IPS DF 6.9 (cell line): Measurements from ENCODE around the gene MSH2.

Experiments
- DNase-seq: peaks from one replicate; pipeline ENCODE4 v3.0.0-alpha.2; 2013; ENCODE audit warnings: low read depth, low spot score
- H3K27ac ChIP-seq: one replicate; pipeline ENCODE4 v1.5.1; 2013; ENCODE audit warnings: low read length, control low read depth
- H3K27me3 ChIP-seq: 2 replicates; pipeline ENCODE4 v1.6.1; 2013; ENCODE audit warnings: mild to moderate bottlenecking, low read length; ENCODE audit not compliant: control insufficient read depth, insufficient read depth
- H3K36me3 ChIP-seq: 2 replicates; pipeline ENCODE4 v1.6.1; 2013; ENCODE audit warnings: low read length; ENCODE audit not compliant: control insufficient read depth, insufficient read depth
- H3K4me1 ChIP-seq: 2 replicates; pipeline ENCODE4 v1.6.1; 2013; ENCODE audit warnings: low read length; ENCODE audit not compliant: control insufficient read depth, insufficient read depth
- H3K4me3 ChIP-seq: 2 replicates; pipeline ENCODE4 v1.5.1; 2013; ENCODE audit warnings: mild to moderate bottlenecking, low read length
- H3K9me3 ChIP-seq: 2 replicates; pipeline ENCODE4 v1.6.1; 2013; ENCODE audit warnings: low read length, inconsistent platforms; ENCODE audit not compliant: control insufficient read depth, insufficient read depth
- WGBS: extraction: QIAGEN DNeasy Blood & Tissue Kit; methylation state at CpG from one replicate; pipeline ENCODE4 v1.1.7; 2013; ENCODE audit warnings: mixed read lengths, missing lambda C conversion rate; ENCODE audit not compliant: insufficient read length, insufficient coverage; 5-methylcytosine and 5-hydroxymethylcytosine counted together

Gene MSH2

GRCh38 chr2:47516360-47517104 lies 113.6 kb downstream of the MSH2 start:
- H3K27ac ChIP-seq = no peak overlapping the region
- DNase-seq = no peak
- H3K9me3 ChIP-seq = no peaks in the 10 kb centered on the region
- H3K4me1 ChIP-seq = peaks cover 6% of the 10 kb centered on the region
- H3K27me3 ChIP-seq = no peaks in the 10 kb centered on the region
- H3K4me3 ChIP-seq = no peak overlapping the region
- no CpG with 5 or more reads among the region's 7 CpGs for WGBS
- H3K36me3 ChIP-seq = 0 out of 2 replicates have a peak, but pooled peaks cover 2% of the 10 kb centered on the region

- Histone ChIP-seq H3K27ac (no peak overlapping the region), H3K4me1 (peaks cover 7% of the 10 kb centered on the region), H3K27me3 (no peaks in the 10 kb centered on the region), H3K9me3 (no peaks in the 10 kb centered on the region), H3K36me3 (0 out of 2 replicates have a peak, but pooled peaks cover 2% of the 10 kb centered on the region), H3K4me3 (no peak overlapping the region)
- no CpG with 5 or more reads among the region's 12 CpGs for WGBS
- DNase-seq = no peak
These were observed 115.7 kb downstream of the MSH2 start for GRCh38 chr2:47518497-47519146.

- Histone ChIP-seq H3K36me3 (0 out of 2 replicates have a peak, but pooled peaks cover 2% of the 10 kb centered on the region), H3K4me1 (peaks cover 7% of the 10 kb centered on the region), H3K4me3 (no peak overlapping the region), H3K9me3 (no peaks in the 10 kb centered on the region), H3K27me3 (no peaks in the 10 kb centered on the region), H3K27ac (no peak overlapping the region)
- no peak for DNase-seq
- WGBS = no CpG with 5 or more reads among the region's 9 CpGs
These were observed 116.2 kb downstream of the MSH2 start for GRCh38 chr2:47519147-47519537.

- DNase-seq = no peak
- WGBS = no CpG with 5 or more reads among the region's 9 CpGs
- Histone ChIP-seq H3K4me3 (no peak overlapping the region), H3K27me3 (no peaks in the 10 kb centered on the region), H3K9me3 (no peaks in the 10 kb centered on the region), H3K27ac (no peak overlapping the region), H3K4me1 (peaks cover 7% of the 10 kb centered on the region), H3K36me3 (0 out of 2 replicates have a peak, but pooled peaks cover 2% of the 10 kb centered on the region)
These were observed 116.8 kb downstream of the MSH2 start for GRCh38 chr2:47519604-47520301.

- WGBS = no CpG with 5 or more reads among the region's 8 CpGs
These were observed 117.3 kb downstream of the MSH2 start for GRCh38 chr2:47520302-47520630.

GRCh38 chr2:47520825-47521665 lies 118.1 kb downstream of the MSH2 start:
- Histone ChIP-seq H3K9me3 (no peaks in the 10 kb centered on the region), H3K27me3 (no peaks in the 10 kb centered on the region), H3K27ac (no peak overlapping the region), H3K4me3 (peak overlapping the region; percentile 14; the same call in 1 of the 2 replicates), H3K36me3 (0 out of 2 replicates have a peak, but pooled peaks cover 2% of the 10 kb centered on the region), H3K4me1 (peaks cover 7% of the 10 kb centered on the region)
- peak; percentile 25 for DNase-seq
- WGBS = no CpG with 5 or more reads among the region's 97 CpGs

More at GRCh38 chr2:47520302-47520630, 117.3 kb downstream of the MSH2 start:
- no peak overlapping the region for H3K4me3 ChIP-seq
- DNase-seq = no peak
- H3K27ac ChIP-seq = no peak overlapping the region
- no peaks in the 10 kb centered on the region for H3K9me3 ChIP-seq
- H3K27me3 ChIP-seq = no peaks in the 10 kb centered on the region
- 0 out of 2 replicates have a peak, but pooled peaks cover 2% of the 10 kb centered on the region for H3K36me3 ChIP-seq
- H3K4me1 ChIP-seq = peaks cover 7% of the 10 kb centered on the region

GRCh38 chr2:47521666-47522285 lies 118.8 kb downstream of the MSH2 start:
- H3K4me3 ChIP-seq = no peak overlapping the region
- no peak overlapping the region for H3K27ac ChIP-seq
- no peaks in the 10 kb centered on the region for H3K9me3 ChIP-seq
- no CpG with 5 or more reads among the region's 22 CpGs for WGBS
- DNase-seq = no peak
- 0 out of 2 replicates have a peak, but pooled peaks cover 2% of the 10 kb centered on the region for H3K36me3 ChIP-seq
- H3K27me3 ChIP-seq = no peaks in the 10 kb centered on the region
- peaks cover 7% of the 10 kb centered on the region for H3K4me1 ChIP-seq

GRCh38 chr2:47525167-47525566 lies 122.2 kb downstream of the MSH2 start:
- Histone ChIP-seq H3K36me3 (no peaks in the 10 kb centered on the region), H3K27ac (no peak overlapping the region), H3K4me3 (no peak overlapping the region), H3K27me3 (no peaks in the 10 kb centered on the region), H3K4me1 (peaks cover 6% of the 10 kb centered on the region), H3K9me3 (no peaks in the 10 kb centered on the region)
- WGBS = no CpG with 5 or more reads among the region's 4 CpGs
- DNase-seq = no peak

GRCh38 chr2:47528455-47528854 lies 125.5 kb downstream of the MSH2 start:
- no peaks in the 10 kb centered on the region for H3K9me3 ChIP-seq
- no peak overlapping the region for H3K4me3 ChIP-seq
- peaks cover 3% of the 10 kb centered on the region for H3K36me3 ChIP-seq
- WGBS = no CpG with 5 or more reads among the region's 6 CpGs
- no peak for DNase-seq
- no peaks in the 10 kb centered on the region for H3K27me3 ChIP-seq
- no peak overlapping the region for H3K27ac ChIP-seq
- 0 out of 2 replicates have a peak, but pooled peaks cover 1% of the 10 kb centered on the region for H3K4me1 ChIP-seq
